Measurements from ENCODE around the gene LEMD1.
"Not testable (repeated sequence)": the region's sequence is repeated elsewhere in the genome, so short reads cannot be mapped to it uniquely, and the experiment has no call there.

The LEMD1 gene

GRCh38 chr1:205379056-205379455 lies 42.8 kb downstream of the LEMD1 start:
- no peak for DNase-seq

- DNase-seq: no peak
These were observed 44.5 kb downstream of the LEMD1 start for GRCh38 chr1:205377355-205377754.

GRCh38 chr1:205376739-205377138 lies 45.1 kb downstream of the LEMD1 start:
- no peak for DNase-seq

- peak; percentile 72 for DNase-seq
These were observed 45.9 kb downstream of the LEMD1 start for GRCh38 chr1:205375835-205376545.

GRCh38 chr1:205374210-205375078 lies 47.4 kb downstream of the LEMD1 start:
- DNase-seq: no peak

GRCh38 chr1:205373798-205374175 lies 48.1 kb downstream of the LEMD1 start:
- no peak for DNase-seq

GRCh38 chr1:205373022-205373797 lies 48.6 kb downstream of the LEMD1 start:
- peak; percentile 44 for DNase-seq

- DNase-seq: no peak
These were observed 49.8 kb downstream of the LEMD1 start for GRCh38 chr1:205371871-205372660.

GRCh38 chr1:205370780-205371179 lies 51.1 kb downstream of the LEMD1 start:
- no peak for DNase-seq

GRCh38 chr1:205369701-205370123 lies 52.1 kb downstream of the LEMD1 start:
- DNase-seq: no peak

GRCh38 chr1:205368478-205368877 lies 53.4 kb downstream of the LEMD1 start:
- no peak for DNase-seq

- peak; percentile 25 for DNase-seq
These were observed 55.9 kb downstream of the LEMD1 start for GRCh38 chr1:205365945-205366463.

GRCh38 chr1:205365086-205365485 lies 56.8 kb downstream of the LEMD1 start:
- not testable (repeated sequence) for DNase-seq

- no peak for DNase-seq
These were observed 61.0 kb downstream of the LEMD1 start for GRCh38 chr1:205360891-205361290.

GRCh38 chr1:205359771-205360565 lies 61.9 kb downstream of the LEMD1 start:
- DNase-seq: peak; percentile 93

- no peak for DNase-seq
These were observed 63.3 kb downstream of the LEMD1 start for GRCh38 chr1:205358579-205358978.

- DNase-seq: no peak
These were observed 64.3 kb downstream of the LEMD1 start for GRCh38 chr1:205357567-205357966.

- peak; percentile 84 for DNase-seq
These were observed 65.3 kb downstream of the LEMD1 start, which contains the start of gene KLHDC8A for GRCh38 chr1:205356440-205357139. TSS of gene KLHDC8A (minus strand) at chr1:205356922. CDS start at chr1:205343604, 13,318 bp downstream.

GRCh38 chr1:205355075-205355453 lies 66.8 kb downstream of the LEMD1 start:
- DNase-seq: no peak

- DNase-seq: peak; percentile 92
These were observed 67.4 kb downstream of the LEMD1 start for GRCh38 chr1:205354259-205355074.
